Gastrocnemius medialis (tissue), 4 donors: ENCODE results near the gene ST6GAL2. TPM values are rescaled to one million over a fixed set of nuclear protein-coding genes. Genes with fewer than 3 reads are reported as not detected.

Experiments used
- ATAC-seq, 2 donors: fragments of 150-250 bp; one replicate each; pipeline ENCODE4 v1.9.1; 2016
- DNase-seq, 2 donors: peaks; one replicate each; pipeline ENCODE4 v3.0.0-alpha.2; 2019
- H3K27ac ChIP-seq, 4 donors: fragments of 200-600 bp; sonication (generic); 1 replicate in 1 of 4; 2 replicates in 3 of 4; pipeline ENCODE4 v1.5.1; 2016 to 2018; ENCODE audit warnings: mild to moderate bottlenecking in 2 of 4, moderate library complexity in 1 of 4
- H3K27me3 ChIP-seq, 3 donors: fragments of 200-600 bp; sonication (generic) in 2 of 3; 1 replicate in 1 of 3; 2 replicates in 2 of 3; pipeline versions ENCODE4 v1.5.1 to v1.6.0; 2016 to 2019; ENCODE audit warnings: mild to moderate bottlenecking in 1 of 3, moderate library complexity in 1 of 3
- H3K36me3 ChIP-seq, 2 donors: fragments of 200-600 bp; sonication (generic) in 1 of 2; one replicate each; pipeline ENCODE4 v1.5.1; 2017 to 2018
- H3K4me1 ChIP-seq, 2 donors: fragments of 200-600 bp; sonication (generic) in 1 of 2; one replicate each; pipeline ENCODE4 v1.5.1; 2016 to 2017; ENCODE audit warnings: mild to moderate bottlenecking in 2 of 2
- H3K4me3 ChIP-seq, 4 donors: fragments of 200-600 bp; sonication (generic) in 3 of 4; 1 replicate in 1 of 4; 2 replicates in 3 of 4; pipeline ENCODE4 v1.5.1; 2016 to 2019; ENCODE audit warnings: mild to moderate bottlenecking in 2 of 4
- H3K9me3 ChIP-seq, 3 donors: fragments of 200-600 bp; sonication (generic) in 2 of 3; 1 replicate in 1 of 3; 2 replicates in 2 of 3; pipeline ENCODE4 v1.5.1; 2016 to 2019
- POLR2A ChIP-seq, 2 donors: fragments of 450-650 bp; IDR thresholded peaks; one replicate each; pipeline ENCODE4 v1.6.1; 2017; ENCODE audit warnings: antibody characterized with exemption in 2 of 2, mild to moderate bottlenecking in 2 of 2, moderate library complexity in 2 of 2
- in situ Hi-C, 4 donors: fragments of 200-750 bp; cut with MboI; loops; one replicate each; pipeline versions ENCODE4 v1.15.0 to v1.8.0; 2017; ENCODE audit warnings: low sequenced_read_pairs in 4 of 4
- intact Hi-C: fragments of 100-400 bp; cut with DNase I; formaldehyde crosslinking; loops from one replicate; pipeline ENCODE4 v1.15.1; 2023; ENCODE audit warnings: low total_unique reads
- total RNA-seq, 4 donors: library from RNA; depleted of rRNA; stranded (reverse); fragments of >200 nt; gene quantifications; one replicate each; pipeline versions ENCODE4 v1.1.0 to v1.2.3, GENCODE V29; 2016
- TF ChIP-seq, protein P1 (sequence below), 5 experiments: fragments of 450-650 bp in 3 of 5; fragments of 200-600 bp in 2 of 5; sonication (generic) in 2 of 5; IDR thresholded peaks in 4 of 5; conservative IDR thresholded peaks in 1 of 5; 1 replicate in 4 of 5; 2 replicates in 1 of 5; pipeline ENCODE4 v1.5.1; 2016 to 2019; ENCODE audit warnings: antibody characterized with exemption in 5 of 5, mild to moderate bottlenecking in 3 of 5, moderate library complexity in 3 of 5

The ST6GAL2 gene
- total RNA-seq, 4 donors from 2014 or later: not detected

DNA sequence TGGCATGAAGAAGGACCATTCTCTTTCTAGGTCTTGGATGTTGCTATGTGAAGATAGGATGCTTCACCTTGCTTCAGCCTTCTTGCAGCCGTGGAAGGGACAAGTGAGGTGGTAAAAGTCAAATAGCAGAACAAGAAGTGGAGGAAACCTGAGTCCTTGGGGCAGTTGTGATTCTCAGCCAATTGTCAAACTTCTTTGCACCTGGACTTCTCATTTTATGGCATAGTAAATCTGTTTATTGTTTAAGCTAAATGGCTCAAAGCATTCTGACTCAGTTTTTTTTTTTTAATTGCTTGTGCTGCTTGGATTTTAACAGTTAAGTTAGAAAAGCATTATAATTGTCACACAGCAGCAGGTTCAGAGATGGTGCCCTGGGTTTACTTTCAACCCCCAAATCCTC, 33.0 kb upstream of the ST6GAL2 start:
- Histone ChIP-seq H3K4me3 (no peak overlapping the region), H3K27ac (no peak overlapping the region), H3K4me1 (no peaks in the 10 kb centered on the region), H3K27me3 (no peaks in the 10 kb centered on the region), H3K36me3 (no peaks in the 10 kb centered on the region), H3K9me3 (no peaks in the 10 kb centered on the region)
- ATAC-seq: no peak
- TF ChIP-seq, protein P1, sequence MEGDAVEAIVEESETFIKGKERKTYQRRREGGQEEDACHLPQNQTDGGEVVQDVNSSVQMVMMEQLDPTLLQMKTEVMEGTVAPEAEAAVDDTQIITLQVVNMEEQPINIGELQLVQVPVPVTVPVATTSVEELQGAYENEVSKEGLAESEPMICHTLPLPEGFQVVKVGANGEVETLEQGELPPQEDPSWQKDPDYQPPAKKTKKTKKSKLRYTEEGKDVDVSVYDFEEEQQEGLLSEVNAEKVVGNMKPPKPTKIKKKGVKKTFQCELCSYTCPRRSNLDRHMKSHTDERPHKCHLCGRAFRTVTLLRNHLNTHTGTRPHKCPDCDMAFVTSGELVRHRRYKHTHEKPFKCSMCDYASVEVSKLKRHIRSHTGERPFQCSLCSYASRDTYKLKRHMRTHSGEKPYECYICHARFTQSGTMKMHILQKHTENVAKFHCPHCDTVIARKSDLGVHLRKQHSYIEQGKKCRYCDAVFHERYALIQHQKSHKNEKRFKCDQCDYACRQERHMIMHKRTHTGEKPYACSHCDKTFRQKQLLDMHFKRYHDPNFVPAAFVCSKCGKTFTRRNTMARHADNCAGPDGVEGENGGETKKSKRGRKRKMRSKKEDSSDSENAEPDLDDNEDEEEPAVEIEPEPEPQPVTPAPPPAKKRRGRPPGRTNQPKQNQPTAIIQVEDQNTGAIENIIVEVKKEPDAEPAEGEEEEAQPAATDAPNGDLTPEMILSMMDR (IDR thresholded peaks at IDR 0.05 in 4 of 5, conservative IDR thresholded peaks at IDR 0.05 in 1 of 5): no peak
- TF ChIP-seq POLR2A (IDR thresholded peaks at IDR 0.05): no peak
- no peak for DNase-seq
- intact Hi-C loops (no loop called here), in situ Hi-C loops (no loop called here)

DNA sequence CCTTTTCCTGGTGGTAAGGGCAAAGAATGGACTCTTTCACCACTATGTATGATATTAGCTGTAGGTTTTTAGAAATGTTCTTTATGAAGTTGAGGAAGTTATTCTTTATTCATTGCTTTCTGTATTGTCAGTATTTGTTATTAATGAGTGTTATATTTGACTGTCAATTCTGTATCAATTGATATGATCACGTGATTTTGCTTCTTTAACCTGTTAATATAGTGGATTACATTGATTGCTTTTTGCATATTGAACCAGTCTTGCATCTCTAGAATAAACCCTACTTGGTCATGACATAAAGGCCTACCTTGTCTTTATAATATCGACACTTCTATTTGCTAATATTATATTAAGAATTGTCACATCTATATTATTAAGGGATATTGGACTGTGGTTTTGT, 18.3 kb upstream of the ST6GAL2 start:
- intact Hi-C loops (no loop called here), in situ Hi-C loops (no loop called here)
- ATAC-seq (no peak), DNase-seq (no peak)
- no peak overlapping the region for H3K27ac ChIP-seq
- no peak for TF ChIP-seq POLR2A (IDR thresholded peaks at IDR 0.05)
- H3K4me1 ChIP-seq: no peaks in the 10 kb centered on the region
- H3K9me3 ChIP-seq: peaks cover 0 to 4% (median 0%) of the 10 kb centered on the region in 3 donors
- no peak overlapping the region for H3K4me3 ChIP-seq
- no peaks in the 10 kb centered on the region for H3K36me3 ChIP-seq
- no peaks in the 10 kb centered on the region for H3K27me3 ChIP-seq

DNA sequence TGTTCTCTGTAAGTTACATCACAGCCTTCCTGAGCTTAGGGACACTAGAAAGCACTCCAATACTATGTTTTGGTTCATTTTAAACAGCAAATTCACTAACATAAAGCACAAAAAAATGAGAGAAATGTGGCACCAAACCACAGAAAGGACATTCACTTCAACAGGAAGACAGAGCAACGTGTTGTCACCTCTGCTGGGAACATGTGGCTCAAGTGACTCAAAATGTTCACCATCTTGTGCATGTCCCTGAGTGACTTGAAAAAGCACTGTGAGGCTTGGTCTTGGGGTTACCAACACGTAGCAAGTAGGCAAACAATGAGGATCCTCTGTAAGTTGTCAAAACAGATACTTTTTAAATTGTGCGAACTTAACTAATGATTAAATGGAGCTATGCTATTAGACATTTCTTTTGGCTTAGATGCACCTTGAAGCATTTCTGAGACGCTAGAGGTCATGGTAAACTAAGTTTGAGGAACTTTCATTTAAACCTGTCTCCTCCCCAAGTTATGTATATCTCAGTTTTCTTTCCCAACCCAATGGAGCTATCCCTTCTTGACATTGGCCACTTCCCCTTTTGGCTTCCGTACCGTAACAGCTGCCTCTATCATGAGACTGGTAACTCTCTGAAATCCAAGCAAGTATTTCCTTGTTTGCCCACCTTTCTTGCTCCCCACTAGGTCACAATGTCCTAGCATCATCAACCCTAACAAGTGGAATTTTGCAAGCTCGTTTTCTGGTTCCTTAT, 14.0 kb upstream of the ST6GAL2 start:
- Histone ChIP-seq H3K4me1 (no peaks in the 10 kb centered on the region), H3K36me3 (no peaks in the 10 kb centered on the region), H3K27ac (no peak overlapping the region), H3K27me3 (no peaks in the 10 kb centered on the region), H3K9me3 (peaks cover 0 to 4% (median 0%) of the 10 kb centered on the region in 3 donors), H3K4me3 (no peak overlapping the region)
- in situ Hi-C loops: no loop called here
- intact Hi-C loops: no loop called here
- no peak for TF ChIP-seq POLR2A (IDR thresholded peaks at IDR 0.05)
- TF ChIP-seq, protein P1 (IDR thresholded peaks at IDR 0.05 in 4 of 5, conservative IDR thresholded peaks at IDR 0.05 in 1 of 5): no peak
- DNase-seq (no peak), ATAC-seq (no peak)

DNA sequence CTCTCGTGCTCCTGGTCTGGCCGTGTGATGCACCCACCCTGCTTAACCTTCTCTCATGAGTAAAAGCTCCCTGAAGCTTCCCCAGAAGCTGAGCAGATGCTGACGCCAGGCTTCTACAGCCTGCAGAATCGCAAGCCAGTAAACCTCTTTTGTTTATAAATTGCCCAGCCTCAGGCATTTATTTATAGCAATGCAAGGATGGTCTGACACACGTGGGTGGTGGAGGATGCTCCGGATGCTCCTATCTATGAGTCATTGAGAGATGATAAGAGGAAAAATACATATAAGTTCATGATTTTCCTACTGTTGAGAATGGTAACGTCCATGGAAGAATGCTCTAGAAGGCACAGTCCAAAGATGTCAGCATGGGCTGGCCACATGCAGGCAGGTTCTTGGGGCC, 8.6 kb upstream of the ST6GAL2 start:
- Histone ChIP-seq H3K27ac (no peak overlapping the region), H3K4me1 (no peaks in the 10 kb centered on the region), H3K4me3 (no peak overlapping the region), H3K27me3 (no peaks in the 10 kb centered on the region), H3K9me3 (no peaks in the 10 kb centered on the region), H3K36me3 (no peaks in the 10 kb centered on the region)
- in situ Hi-C loops (no loop called here), intact Hi-C loops (no loop called here)
- no peak for DNase-seq
- ATAC-seq: no peak
- no peak for TF ChIP-seq POLR2A (IDR thresholded peaks at IDR 0.05)
- TF ChIP-seq, protein P1 (IDR thresholded peaks at IDR 0.05 in 4 of 5, conservative IDR thresholded peaks at IDR 0.05 in 1 of 5): no peak

GRCh38 chr2:106892048-106892447, 6.1 kb upstream of the ST6GAL2 start:
- TF ChIP-seq, protein P1 (IDR thresholded peaks at IDR 0.05 in 4 of 5, conservative IDR thresholded peaks at IDR 0.05 in 1 of 5): no peak
- TF ChIP-seq POLR2A (IDR thresholded peaks at IDR 0.05): no peak
- H3K27me3 ChIP-seq: peaks cover 8 to 9% (median 8%) of the 10 kb centered on the region in 3 donors
- intact Hi-C loops (no loop called here), in situ Hi-C loops (no loop called here)
- peaks cover 0 to 5% of the 10 kb centered on the region in 2 donors for H3K4me1 ChIP-seq
- H3K27ac ChIP-seq: no peak overlapping the region
- DNase-seq: no peak
- no peaks in the 10 kb centered on the region for H3K36me3 ChIP-seq
- ATAC-seq: no peak
- no peak overlapping the region for H3K4me3 ChIP-seq
- no peaks in the 10 kb centered on the region for H3K9me3 ChIP-seq
